Panc1 (cell line): ENCODE results near the gene ZCCHC24.

Experiments
- CTCF ChIP-seq: fragments of 450-650 bp; IDR thresholded peaks from 2 replicates; pipeline ENCODE4 v1.5.1; 2017; ENCODE audit warnings: mild to moderate bottlenecking
- POLR2AphosphoS5 ChIP-seq: IDR thresholded peaks from 2 replicates; pipeline ENCODE4 v1.6.1; 2012; ENCODE audit warnings: mild to moderate bottlenecking, low read depth, low read length, moderate library complexity
- REST ChIP-seq, 2 experiments: IDR thresholded peaks; 2 replicates each; pipeline ENCODE4 v1.6.1; 2011 to 2012; ENCODE audit warnings: low read depth in 2 of 2, control low read depth in 1 of 2, low read length in 1 of 2, mild to moderate bottlenecking in 1 of 2, moderate library complexity in 1 of 2; ENCODE audit not compliant: insufficient read depth in 1 of 2

GRCh38 chr10:79377557-79378382 is 67.7 kb downstream of the ZCCHC24 start:
- TF ChIP-seq CTCF (no peak), POLR2AphosphoS5 (no peak), REST (IDR thresholded peaks at IDR 0.05; ENCODE audit: insufficient read depth in 1 of 2, low read depth in 2 of 2, low read length in 1 of 2) (no peak)
